Inferior parietal cortex (tissue), 1 donor: ENCODE data around the gene OSBP2.
"Not testable (repeated sequence)": the region's sequence is repeated elsewhere in the genome, so short reads cannot be mapped to it uniquely, and the experiment has no call there.

Experiments used
- DNase-seq: peaks from one replicate; pipeline ENCODE4 v3.0.0-alpha.2; 2016; ENCODE audit errors: extremely low spot score

Gene OSBP2

GRCh38 chr22:30694640-30695350 is at the start of gene OSBP2:
TSS of gene OSBP2 (plus strand) at chr22:30694874. CDS start at chr22:30694910, 36 bp downstream.
- no peak for DNase-seq

- no peak for DNase-seq
Observed at GRCh38 chr22:30646518-30647160, 48.0 kb upstream of the OSBP2 start.

DNA sequence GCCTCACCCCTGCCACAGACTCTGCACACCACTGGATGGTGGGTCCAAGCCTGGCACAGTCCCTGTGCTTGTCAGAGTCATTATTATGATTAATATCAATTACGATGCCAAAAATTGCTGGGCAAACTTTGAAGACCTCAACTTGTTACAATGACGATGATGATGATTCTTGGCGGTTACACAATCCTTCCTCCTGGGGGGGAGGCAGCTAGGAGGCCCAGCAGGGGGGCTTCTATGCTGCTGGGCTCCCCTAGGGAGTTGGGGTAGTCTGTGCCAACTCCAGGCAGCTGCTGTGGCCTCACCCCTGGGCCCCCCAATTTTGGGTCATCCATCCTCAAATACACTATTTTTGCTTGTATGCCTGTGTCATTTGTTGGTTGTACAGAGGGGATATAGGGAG is 47.1 kb upstream of the OSBP2 start:
- no peak for DNase-seq

GRCh38 chr22:30648825-30649224 is 45.8 kb upstream of the OSBP2 start:
- no peak for DNase-seq

DNA sequence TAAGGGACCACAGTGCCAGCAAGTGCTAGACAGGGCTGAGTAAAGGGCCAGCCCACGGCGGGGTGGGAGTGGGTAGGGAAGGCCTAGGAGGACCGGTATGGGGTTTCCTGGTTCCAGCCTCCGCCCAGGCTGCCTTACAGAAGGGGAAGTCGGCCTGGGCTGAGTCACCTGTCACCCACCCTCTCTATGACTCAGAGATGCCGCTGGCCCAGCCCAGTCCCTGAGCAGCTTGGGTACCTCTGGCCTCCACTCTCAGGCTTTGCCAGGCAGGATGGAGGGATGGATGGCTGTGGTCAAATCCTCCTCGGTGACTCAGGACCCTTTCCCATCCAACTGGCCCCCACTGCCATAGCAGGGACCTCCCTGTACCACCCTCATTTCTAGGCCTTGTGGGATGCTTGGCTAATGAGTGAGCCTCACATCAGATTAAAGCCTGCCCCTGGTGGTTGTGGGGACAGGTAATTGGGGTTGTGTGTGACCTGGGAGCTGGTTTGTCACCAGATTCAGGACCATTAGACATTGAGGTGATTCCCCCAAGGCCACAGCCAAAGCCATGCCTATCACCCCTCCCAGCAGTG is 45.2 kb upstream of the OSBP2 start:
- no peak for DNase-seq

- peak; percentile 64 for DNase-seq
Observed at GRCh38 chr22:30650508-30651116, 44.1 kb upstream of the OSBP2 start.

DNA sequence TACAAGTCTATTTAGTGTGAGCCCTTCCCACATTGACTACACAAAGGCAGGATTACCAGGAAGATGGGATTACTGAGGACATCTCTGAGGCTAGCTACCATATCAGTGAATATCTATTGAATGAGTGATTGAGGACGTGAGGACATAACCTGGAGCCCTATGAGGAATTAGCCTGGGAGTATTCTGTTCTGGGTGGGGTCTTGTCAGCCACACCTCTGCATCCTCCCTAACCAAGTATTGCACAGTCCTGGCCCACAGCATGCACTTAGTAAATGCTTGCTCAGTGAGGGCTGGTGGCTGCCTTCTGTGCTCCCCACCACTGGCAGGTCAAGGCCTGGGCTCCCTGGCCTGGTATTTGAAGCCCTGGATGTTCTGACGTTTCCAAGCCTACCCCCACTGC is 41.8 kb upstream of the OSBP2 start:
- no peak for DNase-seq

DNA sequence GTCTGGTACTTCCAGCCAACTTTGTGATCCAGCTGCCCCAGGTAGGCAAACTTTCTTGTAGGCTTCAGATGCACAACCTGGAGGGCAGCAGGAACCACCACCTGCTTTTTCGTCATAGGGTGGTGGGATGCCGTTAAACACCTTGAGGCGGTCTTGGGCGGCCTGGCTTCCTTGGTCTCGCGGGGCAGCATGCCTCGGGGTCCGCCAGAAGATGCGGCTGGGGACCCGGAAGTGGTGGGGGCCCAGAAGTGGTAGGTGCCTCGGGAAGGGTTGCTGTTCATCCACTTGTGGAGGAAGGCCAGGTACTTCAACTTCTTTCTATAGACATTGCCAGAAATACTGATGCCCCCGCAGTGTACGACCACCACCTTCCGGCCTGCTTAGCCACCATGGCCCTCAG is 40.3 kb upstream of the OSBP2 start:
- DNase-seq: no peak

DNA sequence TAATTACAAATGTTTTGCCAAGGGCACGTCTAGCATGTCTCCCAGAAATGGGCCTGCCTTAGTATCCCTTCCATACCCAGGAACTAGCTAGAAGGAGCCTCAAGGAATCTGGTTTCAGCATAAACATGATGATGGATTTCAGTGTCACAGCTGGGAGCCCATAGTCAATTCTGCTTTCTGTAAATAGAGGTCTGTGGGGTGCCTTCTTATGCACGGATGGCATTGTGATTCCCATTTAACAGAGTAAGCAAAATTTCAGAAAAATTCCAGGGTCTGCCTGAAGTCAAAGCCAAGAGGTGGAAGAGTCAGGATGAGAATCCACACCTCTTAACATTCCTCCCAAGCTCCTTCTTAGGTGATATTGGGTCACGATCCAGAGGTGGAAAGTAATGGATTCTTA is 39.1 kb upstream of the OSBP2 start:
- no peak for DNase-seq

DNA sequence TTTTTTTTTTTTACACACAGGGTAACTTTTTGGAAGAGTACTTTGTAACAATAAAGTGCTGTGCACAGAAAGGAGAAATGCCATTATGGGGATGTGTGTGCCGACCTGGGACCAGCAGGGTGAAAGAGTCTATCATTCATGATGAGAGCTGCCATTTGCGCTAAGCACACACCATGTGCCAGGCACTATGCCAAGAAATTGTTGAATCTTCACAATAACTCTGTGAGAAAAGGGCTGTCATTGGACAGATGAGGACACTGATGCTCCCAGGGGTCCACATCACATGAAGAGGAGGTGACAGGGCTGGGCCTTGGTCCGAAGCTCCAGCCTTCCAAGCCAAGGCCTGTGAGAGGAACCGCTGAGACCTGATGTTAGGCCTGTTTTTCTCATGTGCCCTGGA is 32.6 kb upstream of the OSBP2 start:
- DNase-seq: no peak

- no peak for DNase-seq
Observed at GRCh38 chr22:30664798-30665197, 29.9 kb upstream of the OSBP2 start.

DNA sequence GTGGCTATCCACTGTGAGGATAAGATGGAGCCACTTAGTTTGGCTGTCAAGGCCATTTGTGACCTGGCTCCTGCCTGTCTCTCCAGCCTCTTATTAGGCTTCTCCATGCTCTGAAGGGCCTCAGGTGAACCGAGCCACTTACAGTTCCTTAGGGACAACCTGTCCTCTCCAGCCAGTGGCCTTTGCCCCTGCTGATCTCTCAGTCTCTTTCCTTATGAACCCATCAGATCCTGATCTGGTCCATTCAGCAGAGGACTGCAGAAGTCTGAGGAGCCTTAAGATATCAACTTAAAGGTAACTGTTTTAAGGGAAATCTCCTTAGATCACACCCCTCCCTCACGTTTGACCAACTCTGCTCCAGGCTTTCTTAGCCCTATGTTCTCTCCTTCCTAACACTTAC is 29.4 kb upstream of the OSBP2 start:
- no peak for DNase-seq

- DNase-seq: no peak
Observed at GRCh38 chr22:30665786-30666185, 28.9 kb upstream of the OSBP2 start.

GRCh38 chr22:30667107-30667493 is 27.6 kb upstream of the OSBP2 start:
- DNase-seq: peak; percentile 29

- peak; percentile 87 for DNase-seq
Observed at GRCh38 chr22:30667494-30668385, 26.9 kb upstream of the OSBP2 start, which contains the start of gene DUSP18. TSS of gene DUSP18 (minus strand) at chr22:30667875. CDS start at chr22:30664003, 3,872 bp downstream.

DNA sequence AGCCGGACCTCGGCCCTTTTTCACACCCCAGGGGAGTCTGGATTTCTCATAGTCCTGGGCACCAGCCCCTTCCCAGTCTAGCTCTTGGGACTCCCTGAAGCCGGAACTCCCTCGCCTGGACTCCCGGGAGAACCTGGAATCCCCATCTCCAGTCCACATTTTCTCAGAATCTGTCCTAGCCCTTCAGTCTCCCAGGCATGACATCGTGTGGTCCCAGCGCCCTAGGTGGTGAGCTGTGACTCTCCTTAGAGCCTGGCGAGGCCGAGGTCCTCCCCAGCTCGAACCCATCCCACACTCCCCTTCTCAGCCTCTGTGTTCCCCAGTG is 26.3 kb upstream of the OSBP2 start:
- DNase-seq: no peak

DNA sequence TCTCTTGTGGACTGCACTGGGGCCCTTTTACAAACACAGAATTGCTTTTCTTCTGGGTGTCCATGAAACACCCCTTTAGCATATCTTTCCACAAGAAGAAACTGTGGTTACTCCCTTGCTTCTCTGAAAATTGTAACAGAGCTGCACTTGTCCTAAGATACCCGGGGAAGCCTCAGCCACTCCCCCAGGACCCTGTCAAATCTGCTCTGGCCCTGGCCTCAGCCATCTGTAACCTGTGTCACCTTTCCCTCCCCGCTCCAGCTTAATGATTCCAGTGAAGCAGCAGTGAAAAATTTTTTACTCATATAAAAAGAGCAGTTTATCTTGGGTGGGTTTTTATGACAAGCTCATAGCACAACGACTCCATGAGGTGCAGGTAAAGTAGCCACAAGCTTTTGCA is 23.6 kb upstream of the OSBP2 start:
- DNase-seq: no peak

- no peak for DNase-seq
Observed at GRCh38 chr22:30673136-30673535, 21.5 kb upstream of the OSBP2 start.

GRCh38 chr22:30674482-30674881 is 20.2 kb upstream of the OSBP2 start:
- no peak for DNase-seq

GRCh38 chr22:30675436-30675835 is 19.2 kb upstream of the OSBP2 start:
- DNase-seq: no peak

- DNase-seq: not testable (repeated sequence)
Observed at GRCh38 chr22:30676565-30676964, 18.1 kb upstream of the OSBP2 start.
